ENCODE measurements around the gene HELT. TPM values are rescaled to one million over a fixed set of nuclear protein-coding genes. Genes with fewer than 3 reads are reported as not detected.

The HELT gene
- total and polyA plus RNA-seq, 2 experiments from 2014 or later, result not detected

- peaks cover 39% of the 10 kb centered on the region for H3K27me3 ChIP-seq
These were observed 15.7 kb downstream of the HELT start for GRCh38 chr4:185033950-185034349.

GRCh38 chr4:185035284-185035683 lies 17.0 kb downstream of the HELT start:
- H3K27me3 ChIP-seq, result peaks cover 26% of the 10 kb centered on the region
- H3K27ac ChIP-seq, result no peak overlapping the region

More at GRCh38 chr4:185033950-185034349, 15.7 kb downstream of the HELT start:
- Histone ChIP-seq H3K9me3 (ENCODE audit: low read depth) (no peaks in the 10 kb centered on the region), H2AFZ (no peak overlapping the region), H3K4me2 (no peak overlapping the region), H3K79me2 (no peaks in the 10 kb centered on the region), H3K4me3 (no peak overlapping the region), H3K4me1 (ENCODE audit: insufficient read depth) (no peaks in the 10 kb centered on the region), H3K27ac (no peak overlapping the region), H4K20me1 (ENCODE audit: insufficient read depth, poor library complexity, severe bottlenecking) (no peaks in the 10 kb centered on the region), H3K9me2 (replicated peaks; ENCODE audit: insufficient read depth) (no peaks in the 10 kb centered on the region), H3K36me3 (replicated peaks; ENCODE audit: insufficient read depth, low read depth) (no peaks in the 10 kb centered on the region)
- TF ChIP-seq EZH2phosphoT487 (IDR thresholded peaks at IDR 0.05; ENCODE audit: low read depth, severe bottlenecking, unreplicated experiment), result no peak
- DNase-seq (ENCODE audit: low spot score), result no peak
- 93% methylated on average over 6 of the region's 6 CpGs for WGBS (ENCODE audit: low lambda C conversion rate, missing lambda C conversion rate)

GRCh38 chr4:185036019-185036418 lies 17.7 kb downstream of the HELT start:
- WGBS (ENCODE audit: low lambda C conversion rate, missing lambda C conversion rate), result 93% methylated on average over 6 of the region's 6 CpGs
- H3K9me2 ChIP-seq (replicated peaks; ENCODE audit: insufficient read depth), result no peaks in the 10 kb centered on the region
- no peaks in the 10 kb centered on the region for H3K4me1 ChIP-seq (ENCODE audit: insufficient read depth)
- no peaks in the 10 kb centered on the region for H4K20me1 ChIP-seq (ENCODE audit: insufficient read depth, poor library complexity, severe bottlenecking)
- no peak for DNase-seq (ENCODE audit: low spot score)
- no peak overlapping the region for H2AFZ ChIP-seq
- no peaks in the 10 kb centered on the region for H3K79me2 ChIP-seq
- H3K4me2 ChIP-seq, result no peak overlapping the region
- no peaks in the 10 kb centered on the region for H3K9me3 ChIP-seq (ENCODE audit: low read depth)
- H3K27me3 ChIP-seq, result peaks cover 23% of the 10 kb centered on the region
- no peaks in the 10 kb centered on the region for H3K36me3 ChIP-seq (replicated peaks; ENCODE audit: insufficient read depth, low read depth)
- no peak overlapping the region for H3K4me3 ChIP-seq
- TF ChIP-seq EZH2 (IDR thresholded peaks at IDR 0.05; ENCODE audit: borderline replicate concordance), result no peak
- TF ChIP-seq EZH2phosphoT487 (IDR thresholded peaks at IDR 0.05; ENCODE audit: low read depth, severe bottlenecking, unreplicated experiment), result no peak
- no peak for TF ChIP-seq CTCF (IDR thresholded peaks at IDR 0.05; ENCODE audit: poor library complexity)
- no peak overlapping the region for H3K27ac ChIP-seq

More at GRCh38 chr4:185035284-185035683, 17.0 kb downstream of the HELT start:
- Histone ChIP-seq H3K9me2 (replicated peaks; ENCODE audit: insufficient read depth) (no peaks in the 10 kb centered on the region), H3K4me3 (no peak overlapping the region), H4K20me1 (ENCODE audit: insufficient read depth, poor library complexity, severe bottlenecking) (no peaks in the 10 kb centered on the region), H2AFZ (no peak overlapping the region), H3K9me3 (ENCODE audit: low read depth) (no peaks in the 10 kb centered on the region), H3K79me2 (no peaks in the 10 kb centered on the region), H3K4me2 (no peak overlapping the region), H3K4me1 (ENCODE audit: insufficient read depth) (no peaks in the 10 kb centered on the region), H3K36me3 (replicated peaks; ENCODE audit: insufficient read depth, low read depth) (no peaks in the 10 kb centered on the region)
- no peak for DNase-seq (ENCODE audit: low spot score)
- TF ChIP-seq EZH2phosphoT487 (IDR thresholded peaks at IDR 0.05; ENCODE audit: low read depth, severe bottlenecking, unreplicated experiment), result no peak
- TF ChIP-seq CTCF (IDR thresholded peaks at IDR 0.05; ENCODE audit: poor library complexity), result no peak
- no peak for TF ChIP-seq EZH2 (IDR thresholded peaks at IDR 0.05; ENCODE audit: borderline replicate concordance)
- WGBS (ENCODE audit: low lambda C conversion rate, missing lambda C conversion rate), result 65% methylated on average over 2 of the region's 2 CpGs

- Histone ChIP-seq H3K4me1 (ENCODE audit: insufficient read depth) (no peaks in the 10 kb centered on the region), H3K27ac (no peak overlapping the region), H3K27me3 (peaks cover 15% of the 10 kb centered on the region), H3K9me3 (ENCODE audit: low read depth) (no peaks in the 10 kb centered on the region), H4K20me1 (ENCODE audit: insufficient read depth, poor library complexity, severe bottlenecking) (no peaks in the 10 kb centered on the region), H3K4me3 (no peak overlapping the region), H2AFZ (no peak overlapping the region), H3K9me2 (replicated peaks; ENCODE audit: insufficient read depth) (no peaks in the 10 kb centered on the region), H3K4me2 (no peak overlapping the region), H3K36me3 (replicated peaks; ENCODE audit: insufficient read depth, low read depth) (no peaks in the 10 kb centered on the region), H3K79me2 (no peaks in the 10 kb centered on the region)
- TF ChIP-seq CTCF (IDR thresholded peaks at IDR 0.05; ENCODE audit: poor library complexity), result no peak
- TF ChIP-seq EZH2phosphoT487 (IDR thresholded peaks at IDR 0.05; ENCODE audit: low read depth, severe bottlenecking, unreplicated experiment), result no peak
- TF ChIP-seq EZH2 (IDR thresholded peaks at IDR 0.05; ENCODE audit: borderline replicate concordance), result no peak
- no peak for DNase-seq (ENCODE audit: low spot score)
- WGBS (ENCODE audit: low lambda C conversion rate, missing lambda C conversion rate), result 84% methylated on average over 6 of the region's 6 CpGs
These were observed 18.6 kb downstream of the HELT start for GRCh38 chr4:185036842-185037241.
